CD4-positive, alpha-beta T cell treated with Interleukin-10 for 1 hour (primary cell): ENCODE data around the gene TMEM270.
"Not testable (repeated sequence)": the region's sequence is repeated elsewhere in the genome, so short reads cannot be mapped to it uniquely, and the experiment has no call there.

ENCODE experiments used
- DNase-seq: peaks from one replicate; pipeline ENCODE4 v3.0.0-alpha.2; 2020

Gene TMEM270

GRCh38 chr7:73860859-73861258 is at the start of gene TMEM270:
TSS of gene TMEM270 (plus strand) at chr7:73861159. CDS start at chr7:73861195, 36 bp downstream.
- no peak for DNase-seq

GRCh38 chr7:73811760-73812168 is 49.2 kb upstream of the TMEM270 start:
- peak; percentile 57 for DNase-seq

- DNase-seq, result no peak
Measured at GRCh38 chr7:73812996-73813395, 48.0 kb upstream of the TMEM270 start.

- no peak for DNase-seq
Measured at GRCh38 chr7:73815436-73815835, 45.5 kb upstream of the TMEM270 start.

- no peak for DNase-seq
Measured at GRCh38 chr7:73817121-73817520, 43.8 kb upstream of the TMEM270 start.

GRCh38 chr7:73820013-73820412 is 40.9 kb upstream of the TMEM270 start:
- no peak for DNase-seq

GRCh38 chr7:73821597-73822285 is 39.2 kb upstream of the TMEM270 start:
- DNase-seq, result not testable (repeated sequence)

GRCh38 chr7:73822319-73823173 is 38.4 kb upstream of the TMEM270 start:
- DNase-seq, result no peak

- no peak for DNase-seq
Measured at GRCh38 chr7:73823257-73823656, 37.7 kb upstream of the TMEM270 start.

- DNase-seq, result no peak
Measured at GRCh38 chr7:73823873-73824592, 36.9 kb upstream of the TMEM270 start.

GRCh38 chr7:73824986-73825385 is 36.0 kb upstream of the TMEM270 start:
- no peak for DNase-seq

GRCh38 chr7:73827567-73828106 is 33.3 kb upstream of the TMEM270 start:
- peak; percentile 7 for DNase-seq

GRCh38 chr7:73828107-73828803 is 32.7 kb upstream of the TMEM270 start:
- DNase-seq, result peak; percentile 28

- no peak for DNase-seq
Measured at GRCh38 chr7:73828972-73829371, 32.0 kb upstream of the TMEM270 start.

GRCh38 chr7:73829505-73829904 is 31.5 kb upstream of the TMEM270 start:
- no peak for DNase-seq

- DNase-seq, result no peak
Measured at GRCh38 chr7:73829921-73830680, 30.9 kb upstream of the TMEM270 start.

GRCh38 chr7:73830681-73831583 is 30.0 kb upstream of the TMEM270 start, which contains the start of gene CLDN4:
TSS of gene CLDN4 (plus strand) at chr7:73830996. CDS start at chr7:73831202, 206 bp downstream.
- DNase-seq, result no peak

- no peak for DNase-seq
Measured at GRCh38 chr7:73831584-73831833, 29.4 kb upstream of the TMEM270 start.

GRCh38 chr7:73831834-73832651 is 28.9 kb upstream of the TMEM270 start:
- no peak for DNase-seq

GRCh38 chr7:73832806-73833205 is 28.2 kb upstream of the TMEM270 start:
- DNase-seq, result no peak
